MM.1S (cell line): ENCODE results near the gene CCNK.

Experiments used
- DNase-seq: peaks from one replicate; pipeline ENCODE4 v3.0.0-alpha.2; 2015
- H2AFZ ChIP-seq: fragments of 300-600 bp; sonication (generic); 2 replicates; pipeline ENCODE4 v1.6.0; 2016; ENCODE audit warnings: antibody characterized with exemption, low read length
- H3F3A ChIP-seq: fragments of 300-600 bp; sonication (generic); 2 replicates; pipeline ENCODE4 v1.6.1; 2016; ENCODE audit warnings: mild to moderate bottlenecking, antibody characterized with exemption, low read length, moderate library complexity, mixed read lengths; ENCODE audit not compliant: insufficient read depth
- H3K27ac ChIP-seq: fragments of 300-600 bp; sonication (generic); 2 replicates; pipeline ENCODE4 v1.5.1; 2016; ENCODE audit warnings: mild to moderate bottlenecking, low read length
- H3K27me3 ChIP-seq: fragments of 300-600 bp; sonication (generic); replicated peaks from 2 replicates; pipeline ENCODE4 v1.6.0; 2016; ENCODE audit warnings: low read length; ENCODE audit not compliant: insufficient read depth
- H3K36me3 ChIP-seq: fragments of 300-600 bp; sonication (generic); replicated peaks from 2 replicates; pipeline ENCODE4 v1.6.1; 2016; ENCODE audit warnings: mild to moderate bottlenecking, low read length, mixed read lengths; ENCODE audit not compliant: insufficient read depth
- H3K4me1 ChIP-seq: fragments of 300-600 bp; sonication (generic); 2 replicates; pipeline ENCODE4 v1.6.1; 2016; ENCODE audit warnings: low read length, mixed read lengths
- H3K4me2 ChIP-seq: fragments of 300-600 bp; sonication (generic); 2 replicates; pipeline ENCODE4 v1.6.0; 2016; ENCODE audit warnings: low read depth, low read length
- H3K4me3 ChIP-seq: fragments of 300-600 bp; sonication (generic); 2 replicates; pipeline ENCODE4 v1.5.1; 2016; ENCODE audit warnings: low read length, mixed read lengths
- H3K79me2 ChIP-seq: fragments of 300-600 bp; sonication (generic); 2 replicates; pipeline ENCODE4 v1.6.1; 2016; ENCODE audit warnings: mixed run types, low read length, mixed read lengths
- H3K9ac ChIP-seq: fragments of 300-600 bp; sonication (generic); 2 replicates; pipeline ENCODE4 v1.6.1; 2016; ENCODE audit warnings: low read length, mixed read lengths
- H3K9me2 ChIP-seq: fragments of 300-600 bp; sonication (generic); replicated peaks from 2 replicates; pipeline ENCODE4 v1.6.1; 2016; ENCODE audit warnings: mild to moderate bottlenecking, low read length, mixed read lengths; ENCODE audit not compliant: insufficient read depth
- H3K9me3 ChIP-seq: fragments of 300-600 bp; sonication (generic); replicated peaks from 2 replicates; pipeline ENCODE4 v1.6.1; 2016; ENCODE audit warnings: mild to moderate bottlenecking, low read length, mixed read lengths; ENCODE audit not compliant: insufficient read depth
- H4K20me1 ChIP-seq: fragments of 300-600 bp; sonication (generic); 2 replicates; pipeline ENCODE4 v1.6.1; 2016; ENCODE audit warnings: mild to moderate bottlenecking, low read length, moderate library complexity, mixed read lengths; ENCODE audit not compliant: insufficient read depth
- CTCF ChIP-seq: fragments of 300-600 bp; sonication (generic); IDR thresholded peaks from 2 replicates; pipeline ENCODE4 v1.5.1; 2016; ENCODE audit warnings: antibody characterized with exemption, low read length, mixed read lengths
- EZH2 ChIP-seq: fragments of 300-600 bp; sonication (generic); optimal IDR thresholded peaks from 2 replicates; pipeline ENCODE3; 2017; ENCODE audit warnings: low read depth, mild to moderate bottlenecking, antibody characterized with exemption, low read length, mixed read lengths
- EZH2phosphoT487 ChIP-seq: fragments of 300-600 bp; sonication (generic); IDR thresholded peaks from 2 replicates; pipeline ENCODE4 v1.6.1; 2018; ENCODE audit warnings: antibody characterized with exemption, low read length

CCNK gene

GRCh38 chr14:99548871-99549515 lies 67.8 kb downstream of the CCNK start:
- Histone ChIP-seq H3K36me3 (no peaks in the 10 kb centered on the region), H3K4me3 (no peak overlapping the region), H3K4me2 (no peak overlapping the region), H3K9me3 (no peaks in the 10 kb centered on the region), H3K27me3 (no peaks in the 10 kb centered on the region), H3K4me1 (no peaks in the 10 kb centered on the region), H3K27ac (no peak overlapping the region), H4K20me1 (no peaks in the 10 kb centered on the region), H3K9ac (no peak overlapping the region), H3F3A (no peaks in the 10 kb centered on the region), H2AFZ (no peak overlapping the region), H3K79me2 (no peaks in the 10 kb centered on the region), H3K9me2 (no peaks in the 10 kb centered on the region)
- no peak for DNase-seq
- TF ChIP-seq EZH2 (no peak), EZH2phosphoT487 (no peak), CTCF (no peak)

GRCh38 chr14:99549684-99550083 lies 68.5 kb downstream of the CCNK start:
- H2AFZ ChIP-seq, result no peak overlapping the region
- no peaks in the 10 kb centered on the region for H3K9me2 ChIP-seq
- no peaks in the 10 kb centered on the region for H3K4me1 ChIP-seq
- H3K4me3 ChIP-seq, result no peak overlapping the region
- no peaks in the 10 kb centered on the region for H3F3A ChIP-seq
- no peaks in the 10 kb centered on the region for H3K36me3 ChIP-seq
- no peak for TF ChIP-seq EZH2
- no peak for TF ChIP-seq CTCF
- no peak for TF ChIP-seq EZH2phosphoT487
- H3K9ac ChIP-seq, result no peak overlapping the region
- H3K27me3 ChIP-seq, result no peaks in the 10 kb centered on the region
- no peaks in the 10 kb centered on the region for H3K9me3 ChIP-seq
- H3K79me2 ChIP-seq, result no peaks in the 10 kb centered on the region
- no peaks in the 10 kb centered on the region for H4K20me1 ChIP-seq
- no peak overlapping the region for H3K27ac ChIP-seq
- no peak for DNase-seq
- H3K4me2 ChIP-seq, result no peak overlapping the region

GRCh38 chr14:99550387-99550992 lies 69.3 kb downstream of the CCNK start:
- Histone ChIP-seq H3K27ac (no peak overlapping the region), H3K27me3 (no peaks in the 10 kb centered on the region), H3K9ac (no peak overlapping the region), H3K4me3 (no peak overlapping the region), H3K36me3 (no peaks in the 10 kb centered on the region), H3K4me1 (no peaks in the 10 kb centered on the region), H3K9me3 (no peaks in the 10 kb centered on the region), H3K9me2 (no peaks in the 10 kb centered on the region), H3K4me2 (no peak overlapping the region), H4K20me1 (no peaks in the 10 kb centered on the region), H2AFZ (no peak overlapping the region), H3F3A (no peaks in the 10 kb centered on the region), H3K79me2 (no peaks in the 10 kb centered on the region)
- no peak for DNase-seq
- TF ChIP-seq CTCF (no peak), EZH2phosphoT487 (no peak), EZH2 (no peak)
